ENCODE data around the gene CREB5. TPM values are rescaled to one million over a fixed set of nuclear protein-coding genes. Genes with fewer than 3 reads are reported as not detected.

CREB5 gene
- total RNA-seq, 1 experiment from 2014 or later = 40.5 TPM

GRCh38 chr7:28761505-28761904, 349.2 kb downstream of the CREB5 start:
- H3K4me3 Mint-ChIP-seq (ENCODE audit: unreplicated experiment) = no peak overlapping the region
- no peak for DNase-seq (ENCODE audit: unreplicated experiment)
- CTCF ChIA-PET = no interaction called here
- no peaks in the 10 kb centered on the region for H3K4me1 Mint-ChIP-seq (ENCODE audit: insufficient read depth, unreplicated experiment)
- no peaks in the 10 kb centered on the region for H3K9me3 Mint-ChIP-seq (ENCODE audit: unreplicated experiment)
- H3K36me3 Mint-ChIP-seq (ENCODE audit: insufficient read depth, unreplicated experiment) = no peaks in the 10 kb centered on the region
- POLR2A ChIA-PET = no interaction called here
- H3K27me3 Mint-ChIP-seq (ENCODE audit: insufficient read depth, unreplicated experiment) = no peaks in the 10 kb centered on the region
- H3K27ac Mint-ChIP-seq (ENCODE audit: low read depth, unreplicated experiment) = no peak overlapping the region
- intact Hi-C loops (cut with micrococcal nuclease) = no loop called here
- no TSS peak for BruUV-seq (replicated peaks)
- TF ChIP-seq CTCF (IDR thresholded peaks at IDR 0.05; ENCODE audit: unreplicated experiment) = no peak

GRCh38 chr7:28762651-28763050, 350.3 kb downstream of the CREB5 start:
- Mint-ChIP-seq H3K27me3 (ENCODE audit: insufficient read depth, unreplicated experiment) (no peaks in the 10 kb centered on the region), H3K36me3 (ENCODE audit: insufficient read depth, unreplicated experiment) (no peaks in the 10 kb centered on the region), H3K27ac (ENCODE audit: low read depth, unreplicated experiment) (no peak overlapping the region), H3K4me3 (ENCODE audit: unreplicated experiment) (no peak overlapping the region), H3K4me1 (ENCODE audit: insufficient read depth, unreplicated experiment) (peaks cover 4% of the 10 kb centered on the region), H3K9me3 (ENCODE audit: unreplicated experiment) (no peaks in the 10 kb centered on the region)
- intact Hi-C loops (cut with micrococcal nuclease) = no loop called here
- no peak for DNase-seq (ENCODE audit: unreplicated experiment)
- POLR2A ChIA-PET = no interaction called here
- BruUV-seq (replicated peaks) = no TSS peak
- TF ChIP-seq CTCF (IDR thresholded peaks at IDR 0.05; ENCODE audit: unreplicated experiment) = no peak
- CTCF ChIA-PET = interaction anchor here (0.6 to 0.7 kb wide), 2 partner anchors 310 to 1240 kb away, joined by 3 to 5 read pairs; no protein-coding TSS in a partner anchor

GRCh38 chr7:28766359-28766758, 354.0 kb downstream of the CREB5 start:
- POLR2A ChIA-PET = no interaction called here
- intact Hi-C loops (cut with micrococcal nuclease) = no loop called here
- TF ChIP-seq CTCF (IDR thresholded peaks at IDR 0.05; ENCODE audit: unreplicated experiment) = no peak
- Mint-ChIP-seq H3K36me3 (ENCODE audit: insufficient read depth, unreplicated experiment) (no peaks in the 10 kb centered on the region), H3K27ac (ENCODE audit: low read depth, unreplicated experiment) (no peak overlapping the region), H3K27me3 (ENCODE audit: insufficient read depth, unreplicated experiment) (no peaks in the 10 kb centered on the region), H3K4me3 (ENCODE audit: unreplicated experiment) (no peak overlapping the region), H3K4me1 (ENCODE audit: insufficient read depth, unreplicated experiment) (peaks cover 14% of the 10 kb centered on the region), H3K9me3 (ENCODE audit: unreplicated experiment) (no peaks in the 10 kb centered on the region)
- DNase-seq (ENCODE audit: unreplicated experiment) = no peak
- CTCF ChIA-PET = interaction anchor here (0.6 kb wide), 1 partner anchor 33 kb away, joined by 3 read pairs; no protein-coding TSS in a partner anchor
- BruUV-seq (replicated peaks) = no TSS peak

GRCh38 chr7:28767356-28767755, 355.0 kb downstream of the CREB5 start:
- H3K36me3 Mint-ChIP-seq (ENCODE audit: insufficient read depth, unreplicated experiment) = no peaks in the 10 kb centered on the region
- H3K27ac Mint-ChIP-seq (ENCODE audit: low read depth, unreplicated experiment) = no peak overlapping the region
- ChIA-PET POLR2A (interaction anchor here (0.7 kb wide), 1 partner anchor 174 kb away, joined by 4 read pairs; no protein-coding TSS in a partner anchor), CTCF (interaction anchor here (0.7 kb wide), 1 partner anchor 13 kb away, joined by 3 read pairs; no protein-coding TSS in a partner anchor)
- BruUV-seq (replicated peaks) = no TSS peak
- no peak for TF ChIP-seq CTCF (IDR thresholded peaks at IDR 0.05; ENCODE audit: unreplicated experiment)
- intact Hi-C loops (cut with micrococcal nuclease) = no loop called here
- H3K9me3 Mint-ChIP-seq (ENCODE audit: unreplicated experiment) = no peaks in the 10 kb centered on the region
- no peak for DNase-seq (ENCODE audit: unreplicated experiment)
- H3K4me3 Mint-ChIP-seq (ENCODE audit: unreplicated experiment) = no peak overlapping the region
- H3K4me1 Mint-ChIP-seq (ENCODE audit: insufficient read depth, unreplicated experiment) = peaks cover 14% of the 10 kb centered on the region
- no peaks in the 10 kb centered on the region for H3K27me3 Mint-ChIP-seq (ENCODE audit: insufficient read depth, unreplicated experiment)
